MM.1S (cell line): Measurements from ENCODE around the gene ABCB9.

Source experiments
- CTCF ChIP-seq: fragments of 300-600 bp; sonication (generic); IDR thresholded peaks from 2 replicates; pipeline ENCODE4 v1.5.1; 2016; ENCODE audit warnings: antibody characterized with exemption, low read length, mixed read lengths
- EZH2phosphoT487 ChIP-seq: fragments of 300-600 bp; sonication (generic); IDR thresholded peaks from 2 replicates; pipeline ENCODE4 v1.6.1; 2018; ENCODE audit warnings: antibody characterized with exemption, low read length

- TF ChIP-seq CTCF (no peak), EZH2phosphoT487 (no peak)
Observed at GRCh38 chr12:122895320-122895703, 71.0 kb downstream of the ABCB9 start.
